NB4 (cell line): ENCODE data around the gene NELL2.

Experiments used
- DNase-seq: peaks from one replicate; pipeline ENCODE4 v3.0.0; 2010; ENCODE audit warnings: low read depth
- H3K4me3 ChIP-seq: one replicate; pipeline ENCODE4 v1.5.1; 2011; ENCODE audit warnings: mild to moderate bottlenecking, low read depth, low read length, moderate library complexity
- MAX ChIP-seq: IDR thresholded peaks from 2 replicates; pipeline ENCODE4 v1.6.1; 2011; ENCODE audit warnings: low read depth, low read length
- MYC ChIP-seq: IDR thresholded peaks from 2 replicates; pipeline ENCODE4 v1.6.1; 2011; ENCODE audit warnings: low read depth, low read length
- POLR2A ChIP-seq: IDR thresholded peaks from 2 replicates; pipeline ENCODE4 v1.6.1; 2011; ENCODE audit warnings: mild to moderate bottlenecking; ENCODE audit not compliant: insufficient read length; ENCODE audit errors: extremely low read depth
- TF ChIP-seq, protein P1 (sequence below): IDR thresholded peaks from one replicate; pipeline ENCODE4 v1.5.1; 2012; ENCODE audit warnings: low read depth, low read length

NELL2 gene

DNA sequence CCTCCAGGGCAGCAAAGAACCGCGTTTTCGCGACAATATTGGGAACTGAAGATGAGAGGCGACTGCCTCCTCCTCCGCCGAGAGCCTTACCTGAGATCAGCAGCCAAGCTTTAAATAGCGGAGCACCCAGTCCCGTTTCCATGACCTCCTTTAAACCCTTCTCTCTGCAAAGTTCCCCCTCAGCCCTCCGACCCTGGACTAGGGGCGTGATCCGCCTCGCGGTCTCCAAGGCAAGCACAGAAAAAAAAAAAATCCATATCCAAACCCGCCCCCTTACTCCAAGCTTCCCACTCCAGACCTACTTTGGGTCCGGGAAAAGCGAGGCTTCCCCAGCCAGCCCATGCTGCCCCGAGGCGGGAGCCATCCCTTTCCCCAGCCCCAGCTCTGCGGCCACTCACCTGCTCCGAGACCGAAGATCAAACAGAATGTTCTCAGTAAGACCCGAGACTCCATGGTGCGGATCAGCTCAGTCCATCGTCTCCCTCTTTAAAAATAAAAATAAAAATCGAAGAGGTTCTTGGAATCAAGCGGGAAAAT, 630 bp downstream of the NELL2 start:
- TF ChIP-seq POLR2A = no peak
- no peak for TF ChIP-seq MAX
- TF ChIP-seq MYC = no peak
- TF ChIP-seq, protein P1, sequence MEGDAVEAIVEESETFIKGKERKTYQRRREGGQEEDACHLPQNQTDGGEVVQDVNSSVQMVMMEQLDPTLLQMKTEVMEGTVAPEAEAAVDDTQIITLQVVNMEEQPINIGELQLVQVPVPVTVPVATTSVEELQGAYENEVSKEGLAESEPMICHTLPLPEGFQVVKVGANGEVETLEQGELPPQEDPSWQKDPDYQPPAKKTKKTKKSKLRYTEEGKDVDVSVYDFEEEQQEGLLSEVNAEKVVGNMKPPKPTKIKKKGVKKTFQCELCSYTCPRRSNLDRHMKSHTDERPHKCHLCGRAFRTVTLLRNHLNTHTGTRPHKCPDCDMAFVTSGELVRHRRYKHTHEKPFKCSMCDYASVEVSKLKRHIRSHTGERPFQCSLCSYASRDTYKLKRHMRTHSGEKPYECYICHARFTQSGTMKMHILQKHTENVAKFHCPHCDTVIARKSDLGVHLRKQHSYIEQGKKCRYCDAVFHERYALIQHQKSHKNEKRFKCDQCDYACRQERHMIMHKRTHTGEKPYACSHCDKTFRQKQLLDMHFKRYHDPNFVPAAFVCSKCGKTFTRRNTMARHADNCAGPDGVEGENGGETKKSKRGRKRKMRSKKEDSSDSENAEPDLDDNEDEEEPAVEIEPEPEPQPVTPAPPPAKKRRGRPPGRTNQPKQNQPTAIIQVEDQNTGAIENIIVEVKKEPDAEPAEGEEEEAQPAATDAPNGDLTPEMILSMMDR = no peak
- no peak for DNase-seq
- H3K4me3 ChIP-seq = no peak overlapping the region

- TF ChIP-seq MYC = no peak
- TF ChIP-seq, protein P1 = no peak
- TF ChIP-seq POLR2A = no peak
- no peak for TF ChIP-seq MAX
- DNase-seq = no peak
- no peak overlapping the region for H3K4me3 ChIP-seq
Observed at GRCh38 chr12:44874981-44875416, 1.1 kb downstream of the NELL2 start.

DNA sequence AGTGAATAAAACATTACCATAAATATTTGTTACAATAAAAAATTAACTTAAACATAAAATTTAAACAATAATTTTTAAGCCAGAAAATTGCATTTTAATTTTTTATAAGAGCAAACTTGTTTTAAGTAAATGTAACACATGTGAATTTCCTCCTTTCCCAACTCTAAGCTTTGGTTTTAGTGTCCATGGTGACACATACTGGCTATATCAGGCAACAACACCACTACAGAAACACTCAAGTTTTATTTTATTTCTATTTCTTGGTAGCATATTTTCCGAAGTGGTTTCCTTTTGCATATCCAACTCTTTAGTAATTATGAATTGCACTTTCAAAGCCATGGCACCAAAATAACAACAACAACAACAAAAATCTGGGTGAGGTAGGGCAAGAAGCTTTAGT, 2.2 kb downstream of the NELL2 start:
- no peak overlapping the region for H3K4me3 ChIP-seq
- TF ChIP-seq MAX (no peak), POLR2A (no peak), MYC (no peak)
- TF ChIP-seq, protein P1 = no peak
- peak; percentile 9 for DNase-seq

GRCh38 chr12:44869503-44869902, 6.6 kb downstream of the NELL2 start:
- no peak overlapping the region for H3K4me3 ChIP-seq
- no peak for TF ChIP-seq MAX
- no peak for DNase-seq

- TF ChIP-seq MYC (no peak), MAX (no peak), POLR2A (no peak)
- TF ChIP-seq, protein P1 = no peak
- no peak for DNase-seq
- no peak overlapping the region for H3K4me3 ChIP-seq
Observed at GRCh38 chr12:44863867-44864266, 12.2 kb downstream of the NELL2 start.

- TF ChIP-seq, protein P1 = no peak
- TF ChIP-seq MAX (no peak), MYC (no peak), POLR2A (no peak)
- DNase-seq = no peak
- no peak overlapping the region for H3K4me3 ChIP-seq
Observed at GRCh38 chr12:44859998-44860689, 16.0 kb downstream of the NELL2 start.
